Dermis blood vessel endothelial cell (primary cell): Measurements from ENCODE around the gene WNT1. TPM values are rescaled to one million over a fixed set of nuclear protein-coding genes. Genes with fewer than 3 reads are reported as not detected.

ENCODE experiments used
- DNase-seq: peaks from one replicate; pipeline ENCODE4 v3.0.0; 2010
- total RNA-seq: library from RNA; depleted of rRNA; stranded (reverse); fragments of >200 nt; gene quantifications from 2 replicates; pipeline ENCODE4 v1.2.3, GENCODE V29; 2014

WNT1 gene
- total RNA-seq, 1 donor from 2014 or later: not detected

DNA sequence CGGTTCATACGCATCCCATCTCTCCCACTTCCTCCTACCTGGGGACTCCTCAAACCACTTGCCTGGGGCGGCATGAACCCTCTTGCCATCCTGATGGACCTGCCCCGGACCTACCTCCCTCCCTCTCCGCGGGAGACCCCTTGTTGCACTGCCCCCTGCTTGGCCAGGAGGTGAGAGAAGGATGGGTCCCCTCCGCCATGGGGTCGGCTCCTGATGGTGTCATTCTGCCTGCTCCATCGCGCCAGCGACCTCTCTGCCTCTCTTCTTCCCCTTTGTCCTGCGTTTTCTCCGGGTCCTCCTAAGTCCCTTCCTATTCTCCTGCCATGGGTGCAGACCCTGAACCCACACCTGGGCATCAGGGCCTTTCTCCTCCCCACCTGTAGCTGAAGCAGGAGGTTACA, 3.6 kb downstream of the WNT1 start:
- no peak for DNase-seq

- DNase-seq: no peak
These were observed 4.4 kb downstream of the WNT1 start for GRCh38 chr12:48982397-48983080.

GRCh38 chr12:48985475-48985897, 7.4 kb downstream of the WNT1 start:
- no peak for DNase-seq

GRCh38 chr12:48985901-48986300, 7.8 kb downstream of the WNT1 start:
- DNase-seq: no peak

- no peak for DNase-seq
These were observed 8.7 kb downstream of the WNT1 start for GRCh38 chr12:48986720-48987291.

GRCh38 chr12:48988030-48988649, 10.0 kb downstream of the WNT1 start:
- DNase-seq: peak; percentile 79

- no peak for DNase-seq
These were observed 12.4 kb downstream of the WNT1 start for GRCh38 chr12:48990552-48990951.

- no peak for DNase-seq
These were observed 13.3 kb downstream of the WNT1 start for GRCh38 chr12:48991247-48992050.

- no peak for DNase-seq
These were observed 15.7 kb downstream of the WNT1 start for GRCh38 chr12:48993787-48994186.

- no peak for DNase-seq
These were observed 16.3 kb downstream of the WNT1 start for GRCh38 chr12:48994224-48995085.

DNA sequence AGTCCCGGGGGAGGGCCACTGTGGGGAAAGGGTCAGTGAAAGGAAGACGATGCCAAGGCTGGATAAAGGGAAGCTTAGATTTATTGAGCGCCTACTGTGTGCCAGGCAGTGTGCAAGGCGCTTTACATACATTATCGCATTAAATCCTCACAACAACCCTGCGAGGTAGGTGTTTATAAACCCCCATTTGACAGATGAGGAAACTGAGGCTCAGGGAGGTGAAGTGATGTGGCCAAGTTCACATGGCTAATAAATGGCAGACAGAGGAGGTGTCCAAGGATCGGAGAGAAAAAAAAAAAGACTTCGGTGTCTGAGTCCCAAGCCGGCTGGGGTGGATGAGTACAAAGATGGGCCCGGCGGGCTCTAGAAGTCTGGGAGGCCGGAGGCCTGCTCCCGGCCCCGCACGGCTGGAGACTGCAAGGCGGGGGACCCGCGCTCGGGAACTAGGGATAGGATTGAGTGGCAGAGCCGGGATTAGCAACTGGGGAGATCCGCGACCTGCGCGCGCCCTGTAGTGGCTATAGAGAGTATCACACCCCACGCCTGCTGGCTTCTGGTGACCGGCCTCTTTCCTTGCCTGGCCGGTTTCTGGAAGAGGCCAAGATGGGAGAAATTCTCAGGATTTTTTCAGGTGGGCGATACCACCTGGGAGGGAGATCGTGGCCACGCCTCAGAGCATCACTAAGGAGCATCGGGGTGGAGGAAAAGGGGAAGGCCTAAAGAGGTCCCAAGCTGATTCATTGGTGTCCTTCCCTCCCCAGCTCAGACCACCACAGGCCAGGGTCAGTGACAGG, 17.2 kb downstream of the WNT1 start:
- peak; percentile 88 for DNase-seq

DNA sequence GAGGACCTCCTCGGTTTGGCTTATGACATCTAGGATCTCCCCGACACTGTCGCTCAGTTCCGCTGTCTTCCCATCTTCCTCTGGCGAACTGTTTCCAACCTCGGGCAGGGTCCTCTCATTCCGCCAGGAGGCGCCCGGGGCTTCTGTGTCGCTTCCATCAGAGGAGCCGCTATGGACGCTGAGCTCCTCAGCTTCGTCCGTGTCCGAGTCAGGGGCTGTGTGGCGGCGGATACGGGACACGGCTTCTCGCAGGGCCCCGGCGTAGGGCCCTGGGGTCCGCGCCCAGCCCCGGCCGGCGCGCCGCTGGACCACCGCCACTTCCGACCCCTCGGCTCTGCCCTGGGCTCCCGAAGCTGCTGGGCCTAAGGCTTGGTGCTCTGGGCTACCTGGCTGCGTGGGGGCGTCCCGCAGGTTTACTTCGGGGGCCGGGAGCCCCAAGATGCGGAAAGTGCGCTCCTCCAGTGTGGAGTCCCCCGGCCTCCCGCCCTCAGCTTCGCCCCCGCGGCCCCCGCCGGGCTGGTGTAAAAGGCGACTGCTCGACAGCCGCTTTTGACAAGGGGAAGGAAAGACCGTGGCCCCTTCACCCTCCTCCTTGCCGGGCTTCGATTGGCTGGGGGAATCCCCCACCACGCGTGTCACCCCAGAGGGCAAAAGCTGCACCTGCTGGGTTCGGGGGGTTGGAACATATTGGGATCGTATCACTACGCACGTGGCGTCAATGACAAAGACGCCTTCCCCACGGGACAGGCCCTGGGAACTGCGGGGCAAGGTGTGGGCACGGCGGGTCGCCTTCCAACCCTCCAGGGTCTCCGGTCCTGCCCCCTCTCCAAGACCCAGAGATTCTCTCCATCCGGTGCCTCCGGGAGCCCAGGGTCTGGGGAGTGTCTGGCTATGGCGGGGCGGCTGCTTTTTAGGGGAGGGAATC, 18.9 kb downstream of the WNT1 start:
- peak; percentile 83 for DNase-seq

- DNase-seq: no peak
These were observed 19.8 kb downstream of the WNT1 start for GRCh38 chr12:48997719-48998496.

- peak; percentile 28 for DNase-seq
These were observed 20.6 kb downstream of the WNT1 start for GRCh38 chr12:48998497-48999353.

DNA sequence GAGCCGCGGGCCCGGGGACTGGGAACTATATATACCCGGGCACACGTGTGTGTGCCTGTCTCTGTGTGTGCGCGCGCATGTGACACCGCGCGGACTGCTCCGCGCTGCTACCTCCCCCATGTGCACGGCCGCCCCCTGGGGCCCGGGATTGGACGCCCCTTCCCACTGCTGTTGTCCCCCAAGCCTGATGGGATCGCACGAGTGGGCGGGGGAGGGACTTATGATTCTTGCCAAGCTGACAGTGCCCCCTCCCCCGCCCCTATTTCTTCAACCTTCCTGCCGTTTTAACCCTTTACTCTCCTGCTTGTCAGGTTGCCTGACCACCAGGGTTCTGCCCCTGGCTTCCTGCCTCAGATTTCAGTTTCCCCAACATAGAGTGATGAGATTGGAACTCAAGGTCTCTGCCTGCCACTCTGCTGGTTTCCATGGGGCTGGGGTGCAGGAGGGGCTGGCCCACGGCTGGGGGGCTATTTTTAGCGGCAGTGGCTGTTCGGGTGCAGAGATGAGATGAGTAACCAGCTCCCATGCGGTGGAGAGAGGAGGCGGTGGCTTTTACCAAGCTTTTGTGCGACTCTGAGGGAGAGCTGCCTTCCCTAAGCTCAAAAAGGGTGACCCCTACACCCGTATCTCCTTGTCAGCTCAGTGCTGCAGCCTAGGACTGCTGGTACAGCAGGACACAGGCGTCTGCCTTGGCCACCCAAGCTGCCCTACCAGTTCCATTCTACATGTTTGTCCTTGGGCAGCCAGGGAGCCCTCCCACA, 21.4 kb downstream of the WNT1 start, which contains the start of gene DDN:
TSS of gene DDN (minus strand) at position 5 of the 761 bp plus-strand sequence. CDS start 88 bp downstream, outside the sequence.
- peak; percentile 45 for DNase-seq

GRCh38 chr12:49000346-49000745, 22.2 kb downstream of the WNT1 start:
- DNase-seq: no peak

GRCh38 chr12:49008943-49009342, 30.8 kb downstream of the WNT1 start:
- DNase-seq: no peak
